CD4-positive, alpha-beta T cell treated with Interleukin-10 for 1 hour (primary cell): ENCODE results near the gene ALG3.
A peak's percentile ranks its signal among the peaks of the same experiment; 100 is the strongest.

Experiments
- DNase-seq: peaks from one replicate; pipeline ENCODE4 v3.0.0-alpha.2; 2020

The ALG3 gene

GRCh38 chr3:184259878-184260723 lies 11.3 kb upstream of the ALG3 start:
- DNase-seq: peak; percentile 47

- no peak for DNase-seq
Observed at GRCh38 chr3:184259396-184259877, 10.7 kb upstream of the ALG3 start.

- DNase-seq: no peak
Observed at GRCh38 chr3:184258926-184259325, 10.2 kb upstream of the ALG3 start.

- DNase-seq: no peak
Observed at GRCh38 chr3:184257083-184257915, 8.5 kb upstream of the ALG3 start.

- no peak for DNase-seq
Observed at GRCh38 chr3:184255291-184256039, 6.7 kb upstream of the ALG3 start.

- peak; percentile 91 for DNase-seq
Observed at GRCh38 chr3:184250167-184250828, 1.5 kb upstream of the ALG3 start.

GRCh38 chr3:184249412-184250166 lies 827 bp upstream of the ALG3 start, which contains the start of gene EEF1AKMT4:
Gene EEF1AKMT4, plus strand, starts transcription at chr3:184249672. Its CDS starts 23 bp downstream, at chr3:184249695.
- DNase-seq: peak; percentile 98

GRCh38 chr3:184242297-184242685 lies 6.5 kb downstream of the ALG3 start:
- DNase-seq: no peak

- DNase-seq: no peak
Observed at GRCh38 chr3:184241447-184242296, 7.1 kb downstream of the ALG3 start.

- no peak for DNase-seq
Observed at GRCh38 chr3:184241141-184241446, 7.7 kb downstream of the ALG3 start.

- no peak for DNase-seq
Observed at GRCh38 chr3:184240384-184241140, 8.2 kb downstream of the ALG3 start.

- DNase-seq: no peak
Observed at GRCh38 chr3:184239708-184240107, 9.1 kb downstream of the ALG3 start.

- DNase-seq: no peak
Observed at GRCh38 chr3:184239221-184239620, 9.5 kb downstream of the ALG3 start.

GRCh38 chr3:184238246-184238818 lies 10.4 kb downstream of the ALG3 start:
- no peak for DNase-seq

- no peak for DNase-seq
Observed at GRCh38 chr3:184237807-184238206, 11.0 kb downstream of the ALG3 start.

GRCh38 chr3:184237211-184237610 lies 11.6 kb downstream of the ALG3 start:
- no peak for DNase-seq

GRCh38 chr3:184236636-184237035 lies 12.1 kb downstream of the ALG3 start:
- DNase-seq: no peak

GRCh38 chr3:184236033-184236410 lies 12.7 kb downstream of the ALG3 start:
- DNase-seq: no peak

- no peak for DNase-seq
Observed at GRCh38 chr3:184235381-184236032, 13.3 kb downstream of the ALG3 start.
